Pons (tissue), 1 donor: ENCODE measurements around the gene TIMP1.
A peak's percentile ranks its signal among the peaks of the same experiment; 100 is the strongest.

Source experiments
- DNase-seq: peaks from one replicate; pipeline ENCODE4 v3.0.0-alpha.2; 2016; ENCODE audit warnings: low spot score

The TIMP1 gene

GRCh38 chrX:47581731-47582647 lies at the start of gene TIMP1:
TSS of gene TIMP1 (plus strand) at chrX:47582436. CDS start at chrX:47583416, 980 bp downstream.
- peak; percentile 24 for DNase-seq

GRCh38 chrX:47539860-47540259 lies 42.4 kb upstream of the TIMP1 start:
- DNase-seq, result no peak

GRCh38 chrX:47540754-47541538 lies 41.3 kb upstream of the TIMP1 start:
- peak; percentile 97 for DNase-seq

- DNase-seq, result no peak
Measured at GRCh38 chrX:47543496-47543895, 38.7 kb upstream of the TIMP1 start.

GRCh38 chrX:47556045-47556623 lies 26.1 kb upstream of the TIMP1 start:
- DNase-seq, result peak; percentile 95

- no peak for DNase-seq
Measured at GRCh38 chrX:47558436-47558835, 23.8 kb upstream of the TIMP1 start.

GRCh38 chrX:47560179-47560933 lies 21.9 kb upstream of the TIMP1 start:
- DNase-seq, result no peak

- peak; percentile 100 for DNase-seq
Measured at GRCh38 chrX:47560934-47561658, 21.1 kb upstream of the TIMP1 start, which contains the start of gene ARAF. TSS of gene ARAF (plus strand) at chrX:47561205. CDS start at chrX:47562968, 1,763 bp downstream.

GRCh38 chrX:47561659-47562151 lies 20.5 kb upstream of the TIMP1 start:
- DNase-seq, result no peak

GRCh38 chrX:47562615-47563243 lies 19.5 kb upstream of the TIMP1 start:
- peak; percentile 6 for DNase-seq

GRCh38 chrX:47563801-47564315 lies 18.4 kb upstream of the TIMP1 start:
- DNase-seq, result no peak

- no peak for DNase-seq
Measured at GRCh38 chrX:47564438-47565085, 17.7 kb upstream of the TIMP1 start.

- no peak for DNase-seq
Measured at GRCh38 chrX:47566841-47567240, 15.4 kb upstream of the TIMP1 start.

GRCh38 chrX:47568656-47569295 lies 13.5 kb upstream of the TIMP1 start:
- no peak for DNase-seq

- DNase-seq, result no peak
Measured at GRCh38 chrX:47570794-47571193, 11.4 kb upstream of the TIMP1 start.

GRCh38 chrX:47571215-47571614 lies 11.0 kb upstream of the TIMP1 start:
- DNase-seq, result no peak

GRCh38 chrX:47571896-47572295 lies 10.3 kb upstream of the TIMP1 start:
- no peak for DNase-seq

GRCh38 chrX:47572773-47573340 lies 9.4 kb upstream of the TIMP1 start:
- no peak for DNase-seq
